NCI-H2196 (cell line): ENCODE results near the gene HDAC4.
"Not testable (repeated sequence)": the region's sequence is repeated elsewhere in the genome, so short reads cannot be mapped to it uniquely, and the experiment has no call there.

ENCODE experiments used
- DNase-seq: peaks from one replicate; lab custom pipeline; 2025; ENCODE audit not compliant: unreplicated experiment; lab: John Stamatoyannopoulos, UW

The HDAC4 gene

GRCh38 chr2:239400596-239401066, at the start of gene HDAC4:
HDAC4 (minus strand) TSS chr2:239401020; CDS start chr2:239352699, 48,321 bp downstream.
- DNase-seq, result no peak

DNA sequence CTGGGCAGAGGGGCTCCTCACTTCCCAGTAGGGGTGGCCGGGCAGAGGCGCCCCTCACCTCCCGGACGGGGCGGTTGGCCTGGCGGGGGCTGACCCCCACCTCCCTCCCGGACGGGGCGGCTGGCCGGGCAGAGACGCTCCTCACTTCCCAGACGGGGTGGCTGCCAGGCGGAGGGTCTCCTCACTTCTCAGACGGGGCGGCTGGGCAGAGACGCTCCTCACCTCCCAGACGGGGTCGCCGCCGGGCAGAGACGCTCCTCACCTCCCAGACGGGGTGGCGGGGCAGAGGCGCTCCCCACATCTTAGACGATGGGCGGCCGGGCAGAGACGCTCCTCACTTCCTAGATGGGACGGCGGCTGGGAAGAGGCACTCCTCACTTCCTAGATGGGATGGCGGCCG, 48.6 kb upstream of the HDAC4 start:
- DNase-seq, result not testable (repeated sequence)

- DNase-seq, result no peak
These were observed 45.1 kb upstream of the HDAC4 start for GRCh38 chr2:239445771-239446524.

DNA sequence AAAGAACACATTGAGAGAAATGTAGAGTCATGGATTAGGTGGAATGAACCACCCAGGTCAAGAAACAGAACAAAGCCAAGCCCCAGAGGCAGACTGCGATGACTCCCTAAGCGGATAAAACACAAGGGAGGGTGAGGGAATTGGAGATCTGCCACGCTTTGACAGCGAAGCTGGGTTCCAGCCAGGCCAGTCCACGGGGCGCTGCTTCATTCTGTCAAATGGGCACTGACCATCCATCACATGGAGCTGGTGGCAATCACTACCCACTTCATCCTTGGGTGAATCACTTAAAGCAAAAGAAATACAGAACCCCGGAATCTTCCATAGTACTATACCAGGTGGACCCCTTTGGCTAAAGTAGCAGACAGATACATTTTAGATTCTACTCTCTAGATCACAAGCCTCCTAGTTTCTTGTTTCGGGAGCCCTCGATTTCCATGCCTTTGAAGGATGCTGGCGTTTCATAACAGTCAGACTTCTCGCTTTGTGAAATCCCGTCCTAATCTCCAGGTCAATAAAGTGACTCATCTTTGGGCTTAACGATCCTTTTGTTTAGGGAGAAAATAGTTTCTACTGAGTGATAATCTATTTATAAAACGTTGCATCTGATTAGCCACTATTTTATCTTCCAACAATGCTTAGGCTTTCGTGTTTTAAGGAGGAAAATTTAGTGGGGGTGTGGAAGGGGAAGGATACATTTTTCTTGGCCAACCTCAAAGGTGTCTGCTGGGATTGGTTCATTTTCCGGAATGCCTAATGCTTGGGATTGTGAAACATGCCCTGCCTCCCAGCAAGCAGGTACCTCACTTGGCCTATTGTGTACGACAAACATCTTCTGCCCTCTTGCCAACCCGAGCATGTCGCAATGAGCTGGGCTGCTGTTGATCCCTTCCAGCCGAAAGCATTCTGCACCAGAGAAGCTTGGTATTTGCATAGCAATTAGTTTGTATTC, 44.1 kb upstream of the HDAC4 start:
- DNase-seq, result no peak

DNA sequence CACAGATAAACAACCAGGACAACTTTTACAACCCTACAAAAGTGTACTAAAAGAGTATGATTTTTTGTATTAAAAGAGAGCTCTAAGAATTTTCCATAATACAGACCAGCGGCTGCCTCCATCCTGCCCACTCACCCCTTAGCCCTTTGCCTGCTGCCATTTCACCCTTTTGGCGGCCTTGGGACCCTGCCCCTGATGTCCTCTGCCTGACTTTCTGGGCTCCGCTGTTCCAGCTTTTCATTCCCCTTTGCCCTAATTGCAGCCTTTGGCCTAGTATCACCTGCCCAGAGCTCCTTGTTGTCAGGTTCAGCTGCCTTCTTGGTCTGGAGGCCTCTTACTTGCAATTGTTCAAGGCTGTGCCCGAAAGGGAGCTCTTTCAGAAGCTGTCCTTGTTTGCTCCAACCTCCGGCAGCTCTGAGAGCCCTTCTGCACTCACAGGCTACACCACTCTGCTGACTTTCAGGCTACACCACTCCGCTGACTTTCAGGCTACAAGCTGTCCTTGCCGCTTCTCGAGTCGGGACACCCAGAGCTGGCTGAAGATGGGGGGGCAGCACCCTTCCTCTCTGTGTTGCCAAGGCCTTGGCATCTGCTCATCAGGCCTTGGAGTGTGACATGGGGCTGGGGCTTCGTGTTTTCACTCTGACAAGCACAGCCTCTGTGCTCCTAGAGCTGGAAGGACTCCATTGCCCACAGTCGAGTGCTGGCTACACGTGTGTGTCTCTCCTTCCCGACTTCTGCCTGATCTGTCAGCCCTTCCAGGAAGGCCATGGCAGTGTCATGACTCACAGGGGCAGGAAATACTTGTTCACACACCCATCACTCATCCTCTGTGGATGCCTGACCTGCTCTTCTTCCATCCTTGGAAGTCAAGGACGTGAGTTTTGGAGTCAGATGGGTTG, 43.1 kb upstream of the HDAC4 start:
- no peak for DNase-seq

- no peak for DNase-seq
These were observed 42.3 kb upstream of the HDAC4 start for GRCh38 chr2:239443102-239443620.

DNA sequence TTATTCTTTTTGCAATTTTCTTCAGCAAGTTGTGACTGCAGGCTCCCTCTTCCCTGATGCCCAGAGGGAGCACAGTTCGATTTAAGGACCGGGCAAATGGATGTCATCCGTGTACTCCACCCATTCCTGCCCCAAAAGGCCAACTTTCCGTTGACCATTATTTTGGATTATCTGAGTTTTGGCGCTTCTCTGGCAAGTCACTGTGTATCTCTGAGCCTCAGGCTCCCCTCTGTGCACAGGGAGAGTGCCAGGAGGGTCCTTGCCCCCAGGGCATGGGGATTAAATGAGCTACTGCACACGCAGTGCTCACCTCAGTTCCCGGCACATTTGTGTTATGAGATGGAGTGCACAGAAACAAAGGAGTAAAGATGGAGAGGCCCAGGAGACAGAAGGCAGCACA, 41.4 kb upstream of the HDAC4 start:
- no peak for DNase-seq

DNA sequence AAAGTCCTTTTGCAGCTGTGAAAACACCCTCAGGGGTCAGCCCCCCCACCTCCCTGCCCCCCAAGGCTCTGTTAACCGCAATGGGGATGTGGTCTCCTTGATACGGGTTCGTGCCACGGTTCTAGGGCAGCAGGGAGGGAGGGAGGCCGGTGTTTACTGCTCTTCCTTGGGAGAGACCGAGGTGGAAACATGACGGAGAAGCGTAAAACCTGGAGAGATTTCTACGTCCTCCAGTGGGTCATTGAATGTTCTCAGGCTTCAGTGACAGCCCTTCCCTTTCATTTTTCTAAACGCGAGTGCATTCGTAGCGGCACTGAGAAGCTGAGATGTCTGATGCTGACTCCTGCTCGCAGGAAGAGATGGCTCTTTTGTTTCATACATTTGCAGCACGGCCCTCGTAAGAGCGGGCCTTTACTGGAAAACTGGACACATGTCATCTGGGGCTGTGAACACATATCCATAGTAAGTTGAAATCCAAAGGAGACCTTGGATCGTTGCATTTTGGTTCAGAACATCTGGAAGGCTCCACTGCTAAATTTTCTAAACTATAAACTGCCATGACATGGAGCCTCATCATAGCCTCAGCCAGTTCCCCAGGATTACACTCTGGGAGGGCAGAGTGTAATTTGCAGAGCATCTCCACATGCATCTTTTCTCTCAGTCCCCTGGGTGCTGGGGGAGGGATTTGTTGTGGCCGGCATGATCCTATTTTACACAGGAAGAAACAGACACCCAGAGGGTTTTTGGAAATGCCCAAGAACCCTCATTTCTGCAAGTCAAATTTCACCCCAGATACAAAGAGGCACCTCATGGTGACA, 40.6 kb upstream of the HDAC4 start:
- DNase-seq, result no peak

DNA sequence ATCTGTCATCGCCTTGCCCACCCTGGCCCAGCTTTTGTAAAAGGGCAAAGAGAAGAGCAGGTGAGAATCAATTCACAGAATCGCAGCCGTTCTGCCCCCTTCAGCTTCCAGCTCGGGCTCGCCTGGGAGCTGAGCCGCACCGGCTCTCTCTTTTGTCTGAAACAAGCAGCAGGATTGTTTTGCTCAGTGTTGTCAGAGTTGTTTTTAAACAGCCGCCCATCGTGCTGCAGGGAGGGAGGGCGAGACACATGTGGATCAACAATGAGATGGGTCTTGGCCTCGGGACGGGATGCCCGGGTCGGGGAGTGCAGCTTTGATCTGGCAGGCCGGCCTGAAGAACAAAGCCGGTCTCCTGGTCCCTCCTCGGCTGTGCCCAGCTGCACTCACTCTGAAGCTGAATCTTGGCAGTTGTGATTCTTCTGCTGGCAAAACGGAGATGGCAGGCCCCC, 39.7 kb upstream of the HDAC4 start:
- no peak for DNase-seq

DNA sequence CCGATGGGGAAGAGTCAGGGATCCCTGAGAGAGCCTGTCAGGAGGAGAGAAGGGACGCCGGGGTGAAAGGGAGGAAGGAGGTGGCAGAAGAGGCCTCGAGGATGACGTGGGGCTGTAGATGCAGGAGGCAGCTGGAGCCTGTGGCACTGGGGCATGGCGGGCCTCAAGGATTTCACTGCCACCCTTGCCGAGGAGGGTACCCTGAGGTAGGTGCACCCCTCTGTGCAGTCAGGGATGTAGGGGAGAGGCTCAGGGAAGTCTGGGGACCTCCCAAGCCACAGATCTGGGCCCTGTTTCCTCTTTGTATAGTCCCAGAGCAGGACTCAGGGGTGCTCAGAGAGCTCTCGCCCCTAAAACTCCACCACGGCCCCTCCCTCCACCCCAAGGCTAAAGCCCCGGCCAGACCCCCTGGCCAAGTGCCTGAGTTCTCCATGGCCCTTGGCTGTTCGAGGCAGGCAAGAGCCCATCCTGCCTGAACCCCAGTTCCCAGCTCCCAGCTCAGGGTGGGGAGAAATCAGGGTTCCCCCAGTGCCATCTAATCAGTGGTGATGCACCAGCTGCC, 39.0 kb upstream of the HDAC4 start:
- no peak for DNase-seq

DNA sequence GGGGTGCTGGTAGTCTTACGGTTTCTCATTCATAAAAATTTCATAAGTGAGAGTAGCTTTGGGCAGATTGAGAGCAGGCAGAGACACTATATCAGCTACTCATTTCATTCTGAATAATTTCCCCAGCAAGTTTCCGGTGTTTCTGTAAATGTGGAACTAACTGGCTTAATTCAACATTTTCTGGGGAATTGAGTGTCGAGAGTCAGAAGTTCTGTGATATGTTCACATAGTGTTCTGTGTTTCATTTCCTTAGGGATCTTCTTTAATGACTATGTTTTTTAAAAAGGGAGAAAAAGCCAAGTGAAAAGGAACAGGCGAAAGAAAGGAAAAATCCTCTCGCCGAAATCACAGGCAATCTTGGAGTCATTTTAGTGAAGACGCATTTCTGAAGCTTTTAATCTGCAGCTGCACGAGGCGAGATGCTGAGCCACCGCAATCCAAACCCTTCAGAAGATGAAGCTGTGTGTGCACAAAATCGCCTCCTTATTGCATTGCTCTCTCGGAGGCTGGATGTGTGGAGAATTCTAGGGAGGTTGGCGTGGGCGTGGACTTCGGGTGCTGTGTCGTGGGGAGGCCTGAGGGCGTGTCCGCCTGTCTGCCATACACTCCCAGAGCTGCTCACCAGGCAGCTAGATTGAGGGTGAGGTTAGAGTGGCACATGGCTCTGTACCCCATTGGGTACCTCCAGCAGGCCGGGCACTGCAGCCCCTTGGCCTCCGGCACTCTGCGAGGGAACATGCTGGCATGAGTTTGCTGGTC, 38.4 kb upstream of the HDAC4 start:
- no peak for DNase-seq

GRCh38 chr2:239438368-239438767, 37.5 kb upstream of the HDAC4 start:
- no peak for DNase-seq

DNA sequence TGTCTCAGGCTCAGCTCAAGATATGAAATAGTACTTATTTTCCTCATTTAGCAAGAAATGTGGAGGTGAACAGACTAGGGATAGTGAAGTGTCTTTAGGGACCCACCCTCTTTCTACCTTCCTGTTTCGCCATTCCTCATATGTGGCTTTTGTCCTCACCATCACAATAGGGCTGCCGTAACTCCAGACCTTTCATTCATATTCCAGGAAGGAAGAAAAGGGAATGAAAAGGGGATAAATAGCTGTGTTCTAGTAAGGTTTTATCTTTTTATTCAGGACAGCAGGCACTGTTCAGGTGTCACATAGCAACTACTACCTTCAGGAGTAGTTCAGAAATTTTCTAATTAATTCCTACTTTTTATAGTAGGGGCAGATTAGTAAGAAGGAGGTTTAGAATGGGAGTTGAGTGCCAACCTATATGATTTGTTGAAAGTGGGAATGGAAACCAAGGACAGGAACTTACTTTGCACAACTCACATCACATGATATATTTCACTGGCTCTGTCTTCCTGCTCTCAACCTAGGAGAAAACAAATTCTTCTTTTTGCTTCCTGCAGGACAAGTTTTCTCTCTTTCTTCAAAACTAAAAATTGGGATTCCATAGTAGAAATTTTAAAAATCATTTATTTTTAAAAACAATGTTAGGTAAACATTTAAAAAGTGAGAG, 36.0 kb upstream of the HDAC4 start:
- DNase-seq, result no peak

GRCh38 chr2:239436076-239436475, 35.3 kb upstream of the HDAC4 start:
- DNase-seq, result no peak

GRCh38 chr2:239433777-239434403, 33.1 kb upstream of the HDAC4 start:
- DNase-seq, result no peak

DNA sequence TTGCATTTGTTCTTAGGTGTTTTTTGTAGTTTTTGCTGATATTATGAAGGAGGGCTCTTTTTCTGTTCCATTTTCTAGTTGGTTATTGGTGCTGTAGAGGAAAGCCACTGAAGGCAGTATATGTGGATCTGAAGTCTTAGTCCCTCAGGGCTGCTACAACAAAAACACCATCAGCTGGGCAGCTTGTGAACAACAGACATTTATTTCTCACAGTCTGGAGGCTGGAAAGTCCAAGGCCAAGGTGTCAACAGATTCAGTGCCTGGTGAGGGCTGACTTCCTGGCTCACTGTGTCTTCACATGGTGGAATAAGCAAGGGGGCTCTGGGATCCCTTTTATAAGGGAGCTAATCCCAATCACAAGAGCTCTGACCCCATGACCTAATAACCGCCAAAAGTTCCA, 31.4 kb upstream of the HDAC4 start:
- no peak for DNase-seq

DNA sequence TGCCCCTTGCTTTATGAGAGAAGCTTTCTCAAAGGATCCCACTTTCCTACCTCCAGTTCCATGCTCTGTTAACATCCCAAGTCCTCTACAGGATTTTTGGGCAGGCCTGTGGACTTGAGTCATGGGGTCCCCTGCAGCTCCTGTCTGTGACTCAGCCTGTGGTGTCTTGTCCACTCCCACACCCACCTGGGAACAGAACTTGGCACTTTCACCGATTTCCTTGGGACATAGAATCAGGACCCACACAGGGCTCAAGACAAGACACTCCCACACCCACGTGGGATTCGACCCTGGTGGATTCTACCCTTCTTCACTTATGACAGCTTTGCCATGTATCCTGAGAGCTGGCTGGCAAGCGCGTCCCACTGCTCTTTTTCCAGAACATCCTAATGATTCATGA, 30.7 kb upstream of the HDAC4 start:
- no peak for DNase-seq
